Tibial nerve (tissue), 4 donors: ENCODE data around the gene NLE1. TPM values are rescaled to one million over a fixed set of nuclear protein-coding genes. Genes with fewer than 3 reads are reported as not detected.

Experiments
- DNase-seq, 2 donors: peaks; one replicate each; pipeline ENCODE4 v3.0.0-alpha.2; 2019; ENCODE audit warnings: low spot score in 2 of 2
- H3K27ac ChIP-seq, 4 donors: fragments of 200-600 bp; sonication (generic) in 3 of 4; one replicate each; pipeline ENCODE4 v1.5.1; 2017 to 2019; ENCODE audit warnings: mild to moderate bottlenecking in 1 of 4
- H3K27me3 ChIP-seq, 2 donors: fragments of 200-600 bp; sonication (generic) in 1 of 2; one replicate each; pipeline versions ENCODE4 v1.5.1 to v1.6.0; 2017 to 2019
- H3K36me3 ChIP-seq, 3 donors: fragments of 200-600 bp; sonication (generic); one replicate each; pipeline ENCODE4 v1.5.1; 2018 to 2019
- H3K4me1 ChIP-seq, 4 donors: fragments of 200-600 bp; sonication (generic) in 3 of 4; one replicate each; pipeline ENCODE4 v1.5.1; 2017 to 2019
- H3K4me3 ChIP-seq, 4 donors: fragments of 200-600 bp; sonication (generic) in 3 of 4; one replicate each; pipeline ENCODE4 v1.5.1; 2017 to 2019; ENCODE audit warnings: mild to moderate bottlenecking in 1 of 4, moderate library complexity in 1 of 4
- H3K9me3 ChIP-seq, 4 donors: fragments of 200-600 bp; sonication (generic) in 3 of 4; one replicate each; pipeline ENCODE4 v1.5.1; 2017 to 2019
- EP300 ChIP-seq, 2 donors: sonication (generic); formaldehyde crosslinking; IDR thresholded peaks; one replicate each; pipeline ENCODE4 v1.6.1; 2017; ENCODE audit warnings: antibody characterized with exemption in 2 of 2, mild to moderate bottlenecking in 1 of 2
- POLR2A ChIP-seq, 2 donors: fragments of 450-650 bp; IDR thresholded peaks; one replicate each; pipeline ENCODE4 v1.6.1; 2017; ENCODE audit warnings: antibody characterized with exemption in 2 of 2, mild to moderate bottlenecking in 2 of 2, moderate library complexity in 2 of 2
- WGBS, 2 donors: methylation state at CpG; one replicate each; pipeline ENCODE4 v1.1.5; 2018; 5-methylcytosine and 5-hydroxymethylcytosine counted together
- total RNA-seq, 4 donors: library from RNA; depleted of rRNA; stranded (reverse); fragments of >200 nt; gene quantifications; one replicate each; pipeline ENCODE4 v1.1.0, GENCODE V29; 2016
- TF ChIP-seq, protein P1 (sequence below), 5 experiments: fragments of 200-600 bp in 3 of 5; fragments of 450-650 bp in 2 of 5; sonication (generic) in 3 of 5; IDR thresholded peaks; one replicate each; pipeline ENCODE4 v1.5.1; 2016 to 2019; ENCODE audit warnings: antibody characterized with exemption in 5 of 5, mild to moderate bottlenecking in 3 of 5, moderate library complexity in 2 of 5

The NLE1 gene
- total RNA-seq, 4 donors from 2014 or later: 10.4 to 32.1 (median 17.1) TPM

DNA sequence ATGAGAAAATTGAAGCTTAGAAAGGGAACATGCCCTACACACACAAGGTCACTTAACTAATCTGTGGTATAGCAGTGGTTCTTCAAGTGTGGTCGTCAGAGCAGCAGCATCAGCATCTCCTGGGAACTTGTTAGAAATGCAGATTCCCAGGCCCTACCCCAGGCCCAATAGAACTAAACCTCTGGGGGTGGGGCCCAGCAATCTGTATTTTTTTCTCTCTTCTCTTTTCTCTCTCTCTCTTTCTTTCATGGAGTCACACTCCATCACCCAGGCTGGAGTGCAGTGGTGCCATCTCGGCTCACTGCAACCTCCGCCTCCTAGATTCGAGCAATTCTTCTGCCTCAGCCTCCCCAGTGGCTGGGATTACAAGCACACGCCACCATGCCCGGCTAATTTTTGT, 3.9 kb downstream of the NLE1 start:
- H3K27ac ChIP-seq: no peak overlapping the region
- peaks cover 0 to 21% (median 9%) of the 10 kb centered on the region in 4 donors for H3K4me1 ChIP-seq
- TF ChIP-seq, protein P1, sequence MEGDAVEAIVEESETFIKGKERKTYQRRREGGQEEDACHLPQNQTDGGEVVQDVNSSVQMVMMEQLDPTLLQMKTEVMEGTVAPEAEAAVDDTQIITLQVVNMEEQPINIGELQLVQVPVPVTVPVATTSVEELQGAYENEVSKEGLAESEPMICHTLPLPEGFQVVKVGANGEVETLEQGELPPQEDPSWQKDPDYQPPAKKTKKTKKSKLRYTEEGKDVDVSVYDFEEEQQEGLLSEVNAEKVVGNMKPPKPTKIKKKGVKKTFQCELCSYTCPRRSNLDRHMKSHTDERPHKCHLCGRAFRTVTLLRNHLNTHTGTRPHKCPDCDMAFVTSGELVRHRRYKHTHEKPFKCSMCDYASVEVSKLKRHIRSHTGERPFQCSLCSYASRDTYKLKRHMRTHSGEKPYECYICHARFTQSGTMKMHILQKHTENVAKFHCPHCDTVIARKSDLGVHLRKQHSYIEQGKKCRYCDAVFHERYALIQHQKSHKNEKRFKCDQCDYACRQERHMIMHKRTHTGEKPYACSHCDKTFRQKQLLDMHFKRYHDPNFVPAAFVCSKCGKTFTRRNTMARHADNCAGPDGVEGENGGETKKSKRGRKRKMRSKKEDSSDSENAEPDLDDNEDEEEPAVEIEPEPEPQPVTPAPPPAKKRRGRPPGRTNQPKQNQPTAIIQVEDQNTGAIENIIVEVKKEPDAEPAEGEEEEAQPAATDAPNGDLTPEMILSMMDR (IDR thresholded peaks at IDR 0.05): no peak
- no peak for TF ChIP-seq POLR2A (IDR thresholded peaks at IDR 0.05)
- no peak for TF ChIP-seq EP300 (IDR thresholded peaks at IDR 0.05)
- no peaks in the 10 kb centered on the region for H3K27me3 ChIP-seq
- no peak for DNase-seq
- peaks cover 3 to 68% (median 14%) of the 10 kb centered on the region in 3 donors for H3K36me3 ChIP-seq
- 95% methylated on average over 6 of the region's 6 CpGs for WGBS, 2 donors
- no peak overlapping the region for H3K4me3 ChIP-seq
- H3K9me3 ChIP-seq: no peaks in the 10 kb centered on the region

DNA sequence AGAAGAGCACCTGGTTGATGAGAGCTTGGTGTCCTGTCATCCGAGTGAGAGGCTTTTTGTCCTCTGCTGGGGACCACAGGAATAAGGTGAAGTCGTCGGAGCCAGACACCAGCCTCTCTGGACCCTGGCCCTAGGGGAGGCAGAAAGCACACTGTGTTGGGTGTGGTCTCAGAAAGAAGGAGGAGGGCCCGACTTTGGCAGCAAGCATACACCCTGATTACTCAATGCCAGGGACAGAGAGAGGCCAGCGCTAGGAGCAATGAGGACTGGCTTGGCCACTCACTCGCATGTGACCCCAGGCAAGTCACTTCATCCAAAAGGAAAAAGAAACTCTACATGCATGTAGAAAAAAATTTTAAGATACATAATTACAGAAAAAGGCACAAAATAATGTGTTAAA, 6.8 kb downstream of the NLE1 start:
- Histone ChIP-seq H3K36me3 (peaks cover 3 to 96% (median 14%) of the 10 kb centered on the region in 3 donors), H3K27me3 (no peaks in the 10 kb centered on the region), H3K4me1 (peaks cover 0 to 3% (median under 1%) of the 10 kb centered on the region in 4 donors), H3K27ac (no peak overlapping the region), H3K4me3 (no peak overlapping the region), H3K9me3 (no peaks in the 10 kb centered on the region)
- no peak for TF ChIP-seq POLR2A (IDR thresholded peaks at IDR 0.05)
- TF ChIP-seq, protein P1 (IDR thresholded peaks at IDR 0.05): no peak
- TF ChIP-seq EP300 (IDR thresholded peaks at IDR 0.05): no peak
- WGBS, 2 donors: 89 to 96% methylated on average over 6 of the region's 6 CpGs
- DNase-seq: no peak

DNA sequence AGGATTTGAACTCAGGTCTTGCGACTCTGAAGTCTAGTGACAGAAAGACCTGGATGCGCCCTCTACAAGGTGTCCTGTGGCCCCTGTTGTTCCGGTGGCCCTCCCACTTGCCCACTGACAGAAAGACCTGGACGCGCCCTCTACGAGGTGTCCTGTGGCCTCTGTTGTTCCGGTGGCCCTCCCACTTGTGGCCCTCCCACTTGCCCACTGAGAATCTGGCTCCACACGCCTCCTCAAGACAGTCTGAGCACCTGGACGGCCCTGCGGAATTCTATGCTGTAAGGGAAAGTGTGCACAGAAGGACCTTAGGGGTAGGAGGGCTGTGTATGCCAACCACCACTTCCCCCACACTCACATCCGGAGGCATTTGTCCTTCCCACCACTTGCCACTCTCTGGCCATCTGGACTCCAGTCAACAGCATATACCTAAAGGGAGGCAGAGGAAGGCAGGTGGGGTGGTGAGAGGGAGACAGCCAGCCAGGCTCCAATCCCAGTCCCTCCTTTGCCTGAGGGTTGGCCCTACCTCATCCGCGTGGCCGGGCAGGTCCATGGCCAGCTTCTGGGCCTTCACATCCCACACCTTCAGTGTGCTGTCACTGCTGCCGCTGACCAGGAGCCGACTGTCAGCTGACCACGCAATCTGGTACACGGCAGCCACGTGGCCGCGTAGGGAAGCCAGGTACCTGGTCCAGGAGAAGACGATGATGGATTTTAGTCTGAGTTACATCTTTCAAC, 9.1 kb downstream of the NLE1 start:
- H3K27ac ChIP-seq: no peak overlapping the region
- TF ChIP-seq, protein P1 (IDR thresholded peaks at IDR 0.05): no peak
- TF ChIP-seq POLR2A (IDR thresholded peaks at IDR 0.05): no peak
- H3K36me3 ChIP-seq: peaks cover 3 to 80% (median 14%) of the 10 kb centered on the region in 3 donors
- H3K4me3 ChIP-seq: no peak overlapping the region
- no peaks in the 10 kb centered on the region for H3K4me1 ChIP-seq
- no peak for DNase-seq
- WGBS, 2 donors: 90 to 92% methylated on average over 18 to 21 of the region's 22 CpGs
- H3K9me3 ChIP-seq: no peaks in the 10 kb centered on the region
- no peaks in the 10 kb centered on the region for H3K27me3 ChIP-seq

DNA sequence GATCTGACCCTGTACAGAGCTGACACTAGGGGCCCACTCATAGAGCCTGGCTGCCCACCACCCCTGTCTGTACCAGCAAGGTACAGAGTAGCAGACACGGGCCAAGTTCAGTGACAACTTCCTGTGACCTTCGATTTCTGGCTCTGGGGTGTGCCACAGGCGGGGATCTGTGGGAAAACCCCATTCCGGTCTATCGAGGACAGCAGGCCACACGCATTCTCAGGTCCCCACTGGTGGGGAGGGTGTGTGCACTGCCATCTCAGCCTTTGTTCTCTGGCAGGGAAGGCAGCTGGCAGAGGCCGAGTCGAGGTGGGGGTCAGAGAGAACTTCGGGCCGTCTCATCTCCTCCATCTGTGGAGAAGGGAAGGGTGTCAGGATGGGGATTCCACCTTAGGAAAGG, 10.0 kb downstream of the NLE1 start:
- DNase-seq: no peak
- Histone ChIP-seq H3K9me3 (no peaks in the 10 kb centered on the region), H3K36me3 (peaks cover 3 to 71% (median 8%) of the 10 kb centered on the region in 3 donors), H3K27ac (no peak overlapping the region), H3K4me3 (no peak overlapping the region), H3K4me1 (no peaks in the 10 kb centered on the region), H3K27me3 (no peaks in the 10 kb centered on the region)
- WGBS, 2 donors: 80 to 84% methylated on average over 10 of the region's 10 CpGs
- no peak for TF ChIP-seq POLR2A (IDR thresholded peaks at IDR 0.05)
- no peak for TF ChIP-seq EP300 (IDR thresholded peaks at IDR 0.05)
- TF ChIP-seq, protein P1 (IDR thresholded peaks at IDR 0.05): no peak

DNA sequence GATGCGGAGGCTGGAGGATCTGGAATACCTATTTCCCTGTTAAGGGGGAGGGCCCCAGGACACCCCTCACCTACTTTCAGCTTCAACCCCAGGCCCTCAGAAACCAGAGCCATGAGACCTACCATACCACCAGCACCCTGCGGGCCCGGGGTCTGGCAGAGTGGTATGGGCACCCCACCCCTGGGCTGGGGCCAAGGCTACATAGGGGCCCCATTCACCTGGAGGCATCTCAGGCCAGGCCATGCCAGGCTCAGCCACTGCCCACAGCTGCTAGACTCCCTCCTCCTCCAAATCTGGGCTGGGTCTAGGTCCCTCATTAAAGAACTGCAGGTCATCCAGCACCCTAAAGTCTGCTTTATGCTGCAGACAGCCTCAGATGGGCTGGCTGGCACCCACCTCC, 11.7 kb downstream of the NLE1 start:
- WGBS, 2 donors: 100% methylated on average over 1 of the region's 3 CpGs
- Histone ChIP-seq H3K4me1 (no peaks in the 10 kb centered on the region), H3K36me3 (peaks cover 0 to 54% (median 0%) of the 10 kb centered on the region in 3 donors), H3K9me3 (no peaks in the 10 kb centered on the region), H3K4me3 (no peak overlapping the region), H3K27ac (no peak overlapping the region), H3K27me3 (no peaks in the 10 kb centered on the region)
- no peak for DNase-seq
- TF ChIP-seq EP300 (IDR thresholded peaks at IDR 0.05): no peak
- no peak for TF ChIP-seq POLR2A (IDR thresholded peaks at IDR 0.05)
- TF ChIP-seq, protein P1 (IDR thresholded peaks at IDR 0.05): no peak
